ENCODE measurements around the gene TWIST2. TPM values are rescaled to one million over a fixed set of nuclear protein-coding genes. Genes with fewer than 3 reads are reported as not detected.

The TWIST2 gene
- total RNA-seq, 2 experiments from 2014 or later = not detected

DNA sequence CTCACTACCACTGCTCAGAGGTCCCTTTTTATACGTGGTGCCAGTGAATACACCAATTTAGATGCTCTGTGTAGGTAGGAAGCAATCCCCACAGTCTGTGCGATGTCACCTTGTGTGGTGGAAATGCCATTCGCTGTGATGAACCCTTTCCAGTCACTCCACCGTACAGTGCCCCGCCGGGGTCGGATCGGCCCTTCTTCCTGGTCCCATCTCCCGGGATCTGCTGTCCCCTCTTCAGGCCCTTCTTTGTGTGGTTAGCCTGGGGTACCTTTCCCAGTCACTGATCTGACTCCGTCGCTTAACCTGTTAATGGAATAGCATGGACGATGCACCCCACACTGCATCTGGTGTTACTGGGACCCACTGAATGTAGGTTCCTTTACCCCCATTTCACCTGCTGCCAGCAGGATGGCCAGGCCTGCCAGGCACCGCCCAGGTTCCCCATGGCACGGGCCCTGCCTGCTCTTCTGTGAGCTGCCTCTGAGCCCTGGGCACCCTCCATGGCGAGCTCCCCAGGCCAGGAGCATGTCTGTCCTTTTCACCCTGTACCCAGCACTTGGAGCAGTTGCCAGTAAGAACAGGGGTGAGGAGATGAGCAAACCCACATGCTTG lies 18.0 kb downstream of the TWIST2 start:
- DNase-seq (no peak), ATAC-seq (ENCODE audit: low read depth) (no peak)
- Mint-ChIP-seq H3K27me3 (peaks cover 6% of the 10 kb centered on the region), H3K4me1 (no peaks in the 10 kb centered on the region), H3K36me3 (no peaks in the 10 kb centered on the region), H3K4me3 (no peak overlapping the region), H3K9me3 (peaks cover 2% of the 10 kb centered on the region), H3K27ac (no peak overlapping the region)
- POLR2A ChIA-PET = no interaction called here

DNA sequence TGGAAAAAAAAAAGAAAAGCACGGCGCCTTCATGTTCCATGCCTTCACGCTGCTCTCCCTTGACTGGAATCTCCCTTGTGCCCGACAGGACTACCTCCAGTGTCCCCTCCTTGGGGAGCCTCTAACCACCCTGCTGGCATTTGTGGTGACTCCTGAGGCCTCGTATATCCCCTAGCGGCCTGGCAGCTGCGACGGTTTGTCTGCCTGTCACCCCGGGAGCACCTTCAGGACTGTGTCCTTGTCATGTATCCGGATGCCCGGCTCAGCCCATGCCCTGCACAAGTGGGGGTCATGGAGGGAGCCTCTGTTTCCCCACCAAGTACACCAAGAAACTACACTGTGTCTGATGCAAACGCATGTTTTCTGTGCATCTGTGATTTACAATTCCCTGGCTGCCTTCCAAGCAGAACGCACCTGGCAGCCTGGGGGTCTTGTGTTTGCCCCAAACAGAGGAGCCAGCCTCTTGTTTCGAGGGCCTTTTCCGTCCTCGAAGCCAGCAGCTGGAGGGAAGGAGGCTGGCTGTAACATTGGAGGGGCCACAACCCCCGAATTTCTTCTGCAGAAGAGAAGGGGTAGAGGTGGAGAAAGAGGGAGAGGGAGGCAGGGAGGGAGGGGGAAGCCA lies 18.9 kb downstream of the TWIST2 start:
- Mint-ChIP-seq H3K9me3 (peaks cover 5% of the 10 kb centered on the region), H3K27ac (no peak overlapping the region), H3K4me1 (no peaks in the 10 kb centered on the region), H3K36me3 (no peaks in the 10 kb centered on the region), H3K27me3 (peaks cover 5% of the 10 kb centered on the region), H3K4me3 (no peak overlapping the region)
- DNase-seq (no peak), ATAC-seq (ENCODE audit: low read depth) (no peak)
- POLR2A ChIA-PET = no interaction called here

DNA sequence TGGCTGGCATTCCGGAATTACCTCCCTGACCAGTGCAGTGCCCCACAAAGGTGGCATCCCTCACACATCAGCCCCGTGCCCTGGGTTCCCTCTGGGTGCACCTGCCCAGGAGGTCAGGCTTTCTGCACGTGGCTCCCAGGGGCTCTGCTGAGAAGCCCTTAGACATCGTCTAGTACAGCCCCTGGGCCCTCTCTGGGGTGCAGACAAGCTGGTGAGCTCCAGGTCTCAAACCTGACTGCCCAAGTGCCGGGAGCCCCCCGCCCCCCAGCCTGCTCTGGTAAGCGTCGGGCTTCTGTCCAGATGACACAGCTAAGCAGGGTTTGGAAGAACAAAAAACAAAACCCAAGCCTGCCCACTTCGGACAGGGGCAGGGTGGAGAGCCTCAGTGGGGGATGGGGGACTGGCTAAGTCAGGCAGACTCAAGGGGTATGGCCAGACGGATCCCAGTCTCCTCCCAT lies 20.2 kb downstream of the TWIST2 start:
- Mint-ChIP-seq H3K4me3 (no peak overlapping the region), H3K9me3 (peaks cover 5% of the 10 kb centered on the region), H3K36me3 (no peaks in the 10 kb centered on the region), H3K4me1 (no peaks in the 10 kb centered on the region), H3K27me3 (peaks cover 4% of the 10 kb centered on the region), H3K27ac (no peak overlapping the region)
- no peak for DNase-seq
- no peak for ATAC-seq (ENCODE audit: low read depth)
- POLR2A ChIA-PET = no interaction called here

DNA sequence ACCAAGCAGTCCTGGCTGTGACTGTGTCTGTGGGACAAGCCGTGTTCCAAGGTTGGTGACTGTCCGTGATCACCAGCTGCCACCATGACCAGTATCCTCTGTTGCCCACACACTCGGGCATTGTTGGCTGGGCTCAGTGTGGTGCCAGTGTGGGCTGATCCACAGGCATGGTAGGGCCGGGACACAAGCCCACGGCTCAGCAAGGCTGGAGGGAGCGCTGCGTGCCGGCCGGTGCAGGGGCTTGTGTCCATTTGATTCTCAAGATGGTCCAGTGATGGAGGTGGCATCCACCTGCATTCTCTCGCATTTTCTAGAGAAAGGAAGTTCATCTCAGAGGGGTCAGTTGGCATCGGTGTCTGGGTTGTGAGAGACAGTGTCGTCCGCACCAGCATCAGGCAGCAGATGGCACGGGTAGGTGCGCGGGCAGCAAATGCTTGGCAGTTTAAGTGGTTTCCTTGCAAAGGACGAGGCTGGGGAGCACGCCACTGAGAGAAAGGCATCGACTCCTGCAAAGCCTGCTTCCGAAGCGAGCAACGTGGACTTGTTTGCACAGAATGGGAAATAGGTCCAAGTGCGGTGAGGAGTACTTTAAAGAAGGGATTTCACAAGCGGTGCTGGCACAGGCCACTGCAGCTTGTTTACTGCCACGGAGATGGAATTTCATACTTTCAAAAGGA lies 20.9 kb downstream of the TWIST2 start:
- Mint-ChIP-seq H3K4me3 (no peak overlapping the region), H3K4me1 (no peaks in the 10 kb centered on the region), H3K36me3 (no peaks in the 10 kb centered on the region), H3K27me3 (peaks cover 4% of the 10 kb centered on the region), H3K27ac (no peak overlapping the region), H3K9me3 (peaks cover 5% of the 10 kb centered on the region)
- DNase-seq (no peak), ATAC-seq (ENCODE audit: low read depth) (no peak)
- POLR2A ChIA-PET = no interaction called here

DNA sequence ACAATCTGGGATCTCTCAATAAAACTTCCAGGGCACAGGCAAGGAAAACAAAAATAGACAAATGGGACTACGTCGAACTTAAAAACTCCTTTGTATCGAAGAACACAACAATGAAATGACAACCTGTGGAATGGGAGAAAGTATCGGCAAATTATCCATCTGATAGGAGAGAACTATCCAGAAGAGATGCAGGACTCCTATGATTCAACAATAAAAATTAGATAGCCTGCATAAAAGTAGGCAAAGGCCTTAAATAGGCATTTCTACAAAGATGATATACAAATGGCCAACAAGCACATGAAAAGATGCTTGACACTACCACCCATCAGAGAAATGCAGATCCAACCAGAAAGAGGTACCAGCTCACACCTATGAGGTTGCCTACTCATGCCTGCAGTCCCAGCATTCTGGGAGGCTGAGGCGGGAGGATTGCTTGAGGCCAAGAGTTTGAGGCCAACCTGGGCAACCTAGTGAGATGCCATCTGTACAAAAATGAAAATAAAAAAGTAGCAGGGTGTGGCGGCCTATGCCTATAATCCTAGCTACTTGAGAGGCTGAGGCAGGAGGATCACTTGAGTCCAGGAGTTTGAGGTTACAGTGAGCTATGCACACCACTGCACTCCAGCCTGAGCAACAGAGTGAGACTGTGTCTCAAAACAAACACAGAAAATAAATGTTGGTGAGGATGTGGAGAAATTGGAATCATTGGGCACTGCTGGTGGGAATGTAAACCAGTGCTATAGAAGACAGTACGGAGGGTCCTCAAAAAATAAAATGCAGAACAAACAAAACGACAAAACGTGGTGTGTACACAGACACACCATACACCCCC lies 21.6 kb downstream of the TWIST2 start:
- H3K4me1 Mint-ChIP-seq = no peaks in the 10 kb centered on the region
- H3K27me3 Mint-ChIP-seq = peaks cover 4% of the 10 kb centered on the region
- DNase-seq (no peak), ATAC-seq (ENCODE audit: low read depth) (no peak)
- no peaks in the 10 kb centered on the region for H3K36me3 Mint-ChIP-seq
- peaks cover 5% of the 10 kb centered on the region for H3K9me3 Mint-ChIP-seq
- POLR2A ChIA-PET = no interaction called here
- H3K27ac Mint-ChIP-seq = no peak overlapping the region
- no peak overlapping the region for H3K4me3 Mint-ChIP-seq

DNA sequence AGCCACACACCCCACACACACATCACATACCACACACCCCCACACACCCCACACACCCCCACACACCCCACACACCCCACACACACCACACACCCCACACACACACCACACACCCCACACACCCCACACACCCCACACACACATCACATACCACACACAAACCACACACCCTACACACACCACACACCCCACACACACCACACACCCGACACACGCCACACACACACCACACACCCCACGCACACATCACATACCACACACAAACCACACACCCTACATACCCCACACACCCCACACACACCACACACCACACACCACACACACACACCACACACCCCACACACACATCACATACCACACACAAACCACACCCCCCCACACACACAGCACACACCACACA lies 22.4 kb downstream of the TWIST2 start:
- H3K4me3 Mint-ChIP-seq = no peak overlapping the region
- H3K36me3 Mint-ChIP-seq = no peaks in the 10 kb centered on the region
- POLR2A ChIA-PET = no interaction called here
- H3K4me1 Mint-ChIP-seq = no peaks in the 10 kb centered on the region
- peaks cover 5% of the 10 kb centered on the region for H3K9me3 Mint-ChIP-seq
- no peak for ATAC-seq (ENCODE audit: low read depth)
- DNase-seq = no peak
- peaks cover 4% of the 10 kb centered on the region for H3K27me3 Mint-ChIP-seq
- no peak overlapping the region for H3K27ac Mint-ChIP-seq

DNA sequence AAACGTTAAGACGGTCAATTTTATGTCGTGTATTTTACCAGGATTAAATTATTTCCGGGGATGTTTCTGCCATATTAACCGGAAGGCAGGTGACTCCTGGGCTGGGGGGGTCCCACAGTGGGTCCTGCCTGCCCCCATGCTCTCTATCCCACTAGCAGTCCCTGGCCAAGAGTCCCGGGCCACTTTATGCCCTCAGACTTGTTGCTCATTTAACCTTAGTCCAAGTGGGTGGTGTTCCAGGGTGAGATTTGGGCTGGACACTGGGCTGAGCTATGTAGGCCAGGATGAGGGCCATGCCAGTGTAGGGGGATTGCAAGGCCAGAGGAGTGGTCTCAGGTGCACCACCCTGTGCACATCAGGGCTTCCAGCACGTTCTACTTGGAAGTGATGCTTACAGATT lies 24.1 kb downstream of the TWIST2 start:
- ATAC-seq (ENCODE audit: low read depth) (no peak), DNase-seq (no peak)
- Mint-ChIP-seq H3K4me3 (no peak overlapping the region), H3K9me3 (peaks cover 5% of the 10 kb centered on the region), H3K27ac (no peak overlapping the region), H3K27me3 (peaks cover 4% of the 10 kb centered on the region), H3K4me1 (no peaks in the 10 kb centered on the region), H3K36me3 (no peaks in the 10 kb centered on the region)
- POLR2A ChIA-PET = no interaction called here

DNA sequence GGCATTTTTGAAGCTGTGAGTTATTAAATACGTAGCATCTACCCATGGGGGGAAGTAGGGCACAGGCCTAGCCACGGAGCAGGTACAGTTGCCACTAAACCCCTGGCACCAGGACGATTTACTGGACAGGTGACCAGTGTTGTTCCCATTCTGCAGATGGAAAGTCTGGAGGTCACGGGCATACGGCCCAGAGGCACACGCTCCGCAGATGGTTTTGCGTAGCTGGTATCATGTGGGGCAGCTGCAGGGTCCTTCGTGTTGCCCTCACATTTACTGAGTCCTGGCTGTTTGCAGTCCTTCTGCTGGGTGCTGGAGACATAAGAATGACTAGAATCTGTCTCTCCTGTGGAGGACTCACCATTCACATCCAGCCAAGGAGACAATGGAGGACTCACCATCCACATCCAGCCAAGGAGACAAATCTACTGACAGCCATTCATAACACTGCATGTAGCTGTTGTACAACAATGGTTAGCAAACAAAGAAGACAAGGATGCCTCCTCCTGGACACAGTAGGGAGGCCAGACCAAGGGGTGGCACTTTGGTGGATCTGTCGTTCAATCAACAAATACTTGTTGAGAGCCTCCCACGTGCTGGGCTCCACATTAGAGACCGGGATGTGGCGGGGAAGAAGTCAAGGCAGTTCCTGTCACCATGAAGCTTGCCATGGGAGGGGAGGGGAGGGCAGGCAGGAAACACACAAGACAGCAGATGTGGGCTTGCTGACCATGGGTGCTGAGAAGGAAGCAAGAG lies 24.9 kb downstream of the TWIST2 start:
- no peaks in the 10 kb centered on the region for H3K36me3 Mint-ChIP-seq
- H3K9me3 Mint-ChIP-seq = peaks cover 5% of the 10 kb centered on the region
- H3K4me1 Mint-ChIP-seq = no peaks in the 10 kb centered on the region
- no peak overlapping the region for H3K4me3 Mint-ChIP-seq
- no peak overlapping the region for H3K27ac Mint-ChIP-seq
- DNase-seq = no peak
- H3K27me3 Mint-ChIP-seq = peaks cover under 1% of the 10 kb centered on the region
- POLR2A ChIA-PET = no interaction called here
- no peak for ATAC-seq (ENCODE audit: low read depth)

DNA sequence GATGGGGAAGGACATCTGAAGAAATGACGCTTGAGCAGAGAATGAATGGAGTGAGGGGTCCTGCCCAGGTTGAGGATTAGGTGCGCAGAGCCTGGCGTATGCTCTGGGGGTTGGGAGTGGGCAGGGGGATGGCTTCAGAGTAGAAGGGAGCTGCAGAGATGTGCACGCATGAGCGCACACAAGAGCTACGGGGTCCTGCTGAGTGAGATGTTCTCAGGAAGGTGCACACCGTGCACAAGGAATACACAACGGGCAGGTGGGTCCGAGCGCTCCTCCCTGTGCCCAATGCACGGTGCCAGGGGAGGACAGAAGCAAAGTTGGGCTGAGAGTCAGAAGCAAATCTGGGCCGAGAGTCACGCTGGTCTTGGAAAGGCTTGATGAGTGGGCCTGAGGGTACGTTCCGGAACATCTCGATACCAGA lies 25.5 kb downstream of the TWIST2 start:
- Mint-ChIP-seq H3K4me3 (no peak overlapping the region), H3K36me3 (no peaks in the 10 kb centered on the region), H3K27me3 (no peaks in the 10 kb centered on the region), H3K9me3 (peaks cover 5% of the 10 kb centered on the region), H3K27ac (no peak overlapping the region), H3K4me1 (no peaks in the 10 kb centered on the region)
- ATAC-seq (ENCODE audit: low read depth) (no peak), DNase-seq (no peak)
- POLR2A ChIA-PET = no interaction called here

DNA sequence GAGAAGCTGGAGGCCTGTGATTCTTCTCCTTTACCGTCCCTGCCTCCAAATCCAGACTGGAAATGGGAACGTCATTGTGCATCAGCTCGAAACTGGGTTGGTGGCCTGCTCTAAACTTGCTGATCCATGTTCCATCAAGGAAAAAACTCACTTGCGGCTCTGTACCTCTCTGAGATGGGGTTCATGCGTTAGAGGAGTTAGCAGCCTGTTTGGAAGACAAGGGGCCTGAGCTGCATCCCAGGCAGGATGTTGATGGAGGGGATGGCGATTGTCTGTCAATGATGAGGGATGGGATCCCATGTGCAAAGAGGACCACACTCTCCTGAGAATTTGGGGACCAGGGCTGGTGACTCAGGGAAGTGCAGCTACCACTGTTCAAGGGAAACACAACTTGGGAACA lies 26.0 kb downstream of the TWIST2 start:
- POLR2A ChIA-PET = no interaction called here
- no peak for ATAC-seq (ENCODE audit: low read depth)
- DNase-seq = no peak
- H3K36me3 Mint-ChIP-seq = no peaks in the 10 kb centered on the region
- peaks cover 5% of the 10 kb centered on the region for H3K9me3 Mint-ChIP-seq
- no peaks in the 10 kb centered on the region for H3K4me1 Mint-ChIP-seq
- H3K27ac Mint-ChIP-seq = no peak overlapping the region
- no peaks in the 10 kb centered on the region for H3K27me3 Mint-ChIP-seq
- H3K4me3 Mint-ChIP-seq = no peak overlapping the region

DNA sequence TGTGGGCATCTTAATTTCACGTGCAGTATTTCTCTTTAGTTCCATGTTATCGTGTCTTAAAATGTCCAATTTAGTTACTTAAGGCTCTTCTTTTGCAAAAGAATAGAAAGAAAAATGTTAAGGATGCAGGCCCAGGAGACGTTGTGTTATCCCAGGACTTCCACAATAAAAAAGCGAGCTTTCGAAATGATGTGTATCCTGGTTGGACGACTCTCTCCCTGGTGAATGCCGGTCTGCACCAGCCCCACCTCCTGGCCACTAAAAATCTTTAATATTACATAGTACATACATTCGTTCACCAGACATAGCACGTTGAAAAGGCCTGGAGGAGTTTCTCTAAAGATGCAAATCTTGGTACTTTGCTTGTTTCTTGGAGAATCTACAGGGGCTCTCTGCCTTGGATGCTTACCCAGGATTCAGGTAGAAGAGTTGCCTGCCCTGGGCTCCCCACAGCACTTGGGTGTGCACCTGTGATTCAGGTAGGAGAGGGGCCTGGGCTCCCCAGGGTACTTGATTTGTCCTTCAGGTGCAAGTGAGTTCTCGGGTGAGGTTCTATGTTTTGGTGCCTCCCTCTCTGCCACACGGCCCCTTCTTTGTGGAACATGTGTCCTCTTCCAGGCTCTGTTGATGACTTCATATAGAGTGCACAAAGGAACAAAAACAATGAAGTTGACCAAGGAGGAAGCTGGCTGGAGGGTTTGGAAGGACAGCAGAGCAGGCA lies 26.6 kb downstream of the TWIST2 start:
- Mint-ChIP-seq H3K4me1 (no peaks in the 10 kb centered on the region), H3K27me3 (no peaks in the 10 kb centered on the region), H3K27ac (no peak overlapping the region), H3K4me3 (no peak overlapping the region), H3K9me3 (peaks cover 5% of the 10 kb centered on the region), H3K36me3 (no peaks in the 10 kb centered on the region)
- ATAC-seq (ENCODE audit: low read depth) (no peak), DNase-seq (no peak)
- POLR2A ChIA-PET = no interaction called here

DNA sequence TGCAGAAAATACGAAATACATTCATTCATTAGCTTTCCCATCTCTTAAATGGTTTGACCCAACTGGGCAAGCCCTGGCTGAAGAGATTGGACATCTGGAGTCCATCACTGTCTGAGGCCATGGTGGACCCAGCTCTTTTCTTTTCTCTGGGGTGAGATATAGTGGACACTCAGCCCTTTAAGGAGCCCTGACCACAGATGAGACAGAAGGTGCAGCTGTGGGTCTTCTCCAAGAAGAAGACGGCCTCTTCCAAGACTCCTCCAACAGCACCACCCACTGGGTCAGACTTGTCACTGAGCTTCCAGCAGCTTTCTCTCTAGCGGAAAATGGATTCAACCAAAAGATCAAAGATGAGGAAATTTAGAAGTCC lies 27.2 kb downstream of the TWIST2 start:
- no peaks in the 10 kb centered on the region for H3K27me3 Mint-ChIP-seq
- no peaks in the 10 kb centered on the region for H3K36me3 Mint-ChIP-seq
- no peak overlapping the region for H3K4me3 Mint-ChIP-seq
- H3K9me3 Mint-ChIP-seq = peaks cover 4% of the 10 kb centered on the region
- POLR2A ChIA-PET = no interaction called here
- ATAC-seq (ENCODE audit: low read depth) (no peak), DNase-seq (no peak)
- H3K27ac Mint-ChIP-seq = no peak overlapping the region
- no peaks in the 10 kb centered on the region for H3K4me1 Mint-ChIP-seq
